DMS53 treated with DMSO at 0.1 percent for 48 hours (cell line): ENCODE data around the gene TTLL5.

Experiments used
- DNase-seq: peaks from one replicate; lab custom pipeline; 2025; ENCODE audit not compliant: unreplicated experiment; lab: John Stamatoyannopoulos, UW

The TTLL5 gene

DNA sequence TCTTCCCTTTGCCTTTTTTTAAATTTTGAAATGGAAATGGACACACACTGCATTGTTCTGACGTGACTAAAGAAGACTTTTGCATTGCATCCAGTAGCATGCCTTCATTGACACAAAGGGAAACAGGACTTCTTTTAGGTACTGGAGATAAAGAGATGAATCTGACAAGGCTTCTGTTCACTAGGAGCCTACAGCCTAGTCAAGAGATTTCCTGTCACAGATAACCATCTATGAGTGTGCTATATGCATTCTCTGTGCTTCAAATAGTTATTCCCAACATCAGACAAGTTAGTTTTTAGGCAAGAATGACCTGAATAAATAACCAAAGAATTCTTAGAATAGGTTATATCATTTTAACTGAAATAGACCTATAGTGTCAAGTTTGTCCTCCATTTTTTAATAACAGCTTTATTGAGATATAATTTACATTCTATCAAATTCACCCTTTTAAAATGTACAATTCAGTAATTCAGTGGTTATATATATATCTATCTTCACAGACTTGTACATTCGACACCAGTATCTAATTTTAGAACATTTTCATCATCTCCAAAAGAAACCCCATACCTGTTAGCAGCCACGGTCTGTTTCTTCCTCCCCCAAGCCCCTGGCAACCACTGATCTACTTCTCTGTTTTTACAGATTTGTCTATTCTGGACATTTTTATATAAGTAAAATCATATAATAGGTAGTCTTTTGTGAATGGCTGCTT lies 122.7 kb downstream of the TTLL5 start:
- no peak for DNase-seq

DNA sequence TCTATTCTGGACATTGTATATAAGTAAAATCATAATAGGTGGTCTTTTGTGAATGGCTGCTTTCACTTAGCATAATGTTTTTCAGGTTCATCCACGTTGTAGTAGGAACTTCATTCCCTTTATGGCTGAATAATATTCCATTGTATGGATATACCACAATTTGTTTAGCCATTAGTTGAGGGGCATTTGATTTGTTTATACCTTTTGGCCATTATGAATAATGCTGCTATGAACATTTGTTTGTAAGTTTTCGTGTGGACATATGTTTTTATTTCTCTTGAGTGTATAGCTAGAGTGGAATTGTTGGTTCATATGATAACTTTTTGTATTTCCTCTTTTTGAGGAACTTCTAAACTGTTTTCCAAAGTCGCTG lies 123.3 kb downstream of the TTLL5 start:
- no peak for DNase-seq

DNA sequence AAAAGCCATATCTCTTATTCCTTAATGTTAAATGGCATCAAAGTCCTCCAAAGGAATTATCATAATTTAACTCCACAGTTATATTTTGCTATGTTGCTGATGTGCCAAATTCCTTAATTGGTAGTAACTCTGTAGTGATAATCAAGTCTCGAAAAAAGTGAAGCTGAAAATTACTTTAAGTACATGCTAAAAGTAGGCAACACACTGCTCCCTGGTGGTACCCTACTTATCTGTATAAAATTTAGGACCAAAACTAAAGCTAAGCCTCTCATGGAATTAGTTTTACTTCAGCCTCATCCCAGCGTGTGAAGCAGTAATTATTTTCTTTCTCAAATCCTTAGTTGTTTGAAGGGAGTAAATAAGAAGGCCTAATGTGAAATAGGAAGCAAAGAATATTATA lies 132.8 kb downstream of the TTLL5 start:
- DNase-seq, result no peak

DNA sequence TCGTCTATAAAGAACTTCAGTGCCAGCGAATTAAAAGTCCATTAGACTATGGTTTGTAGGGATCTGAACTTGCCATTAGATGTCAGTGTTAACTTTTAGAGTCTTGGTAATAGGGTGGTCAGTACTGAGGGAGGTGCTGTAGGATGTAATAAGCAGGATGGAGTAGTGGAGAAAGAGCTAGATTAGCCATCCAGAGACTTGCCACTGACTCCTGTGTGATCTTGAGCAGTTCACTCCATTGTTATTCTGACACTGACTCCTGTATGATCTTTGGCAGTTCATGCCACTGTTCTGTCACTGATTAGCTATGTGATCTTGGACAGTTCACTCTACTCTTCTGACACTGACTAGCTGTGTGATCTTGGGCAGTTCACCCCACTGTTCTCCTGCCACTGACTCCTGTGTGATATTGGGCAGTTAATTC lies 133.6 kb downstream of the TTLL5 start:
- DNase-seq, result peak; percentile 12

DNA sequence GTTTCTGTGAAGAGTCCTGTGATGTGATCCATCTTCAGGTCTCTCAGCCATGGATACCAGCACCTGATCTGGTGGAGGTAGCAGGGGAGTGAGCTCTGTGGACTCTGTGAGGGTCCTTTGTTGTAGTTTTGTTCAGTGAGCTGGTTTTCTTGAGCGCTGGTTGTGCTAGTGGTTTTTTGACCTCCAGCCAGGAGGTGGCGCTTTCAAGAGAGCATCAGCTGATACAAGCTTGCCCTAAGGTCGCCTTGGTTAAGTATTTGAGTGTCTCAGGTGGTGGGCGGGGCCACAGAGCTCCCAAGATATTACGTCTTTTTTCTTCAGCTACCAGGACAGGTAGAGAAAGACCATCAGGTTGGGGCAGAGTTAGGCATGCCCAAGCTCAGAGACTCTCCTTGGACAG lies 139.7 kb downstream of the TTLL5 start:
- DNase-seq, result no peak

DNA sequence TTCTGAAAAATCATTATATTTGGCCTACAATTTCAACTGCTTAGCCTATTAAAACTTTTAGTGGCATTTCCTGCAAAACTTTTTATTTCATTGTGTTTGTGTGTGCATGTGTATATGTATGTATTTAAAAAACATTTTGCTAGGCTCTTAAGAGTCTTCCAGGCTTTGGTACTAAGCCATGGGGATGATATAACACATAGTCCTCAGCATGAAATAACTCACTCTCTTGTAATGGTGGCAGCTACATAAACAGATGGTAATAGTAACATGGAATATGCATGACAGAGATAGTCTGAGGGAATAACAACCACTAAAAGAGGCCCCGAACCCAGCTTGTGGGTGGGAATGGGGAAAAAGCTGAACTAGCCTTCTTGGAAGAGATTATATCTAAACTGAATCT lies 141.4 kb downstream of the TTLL5 start:
- DNase-seq, result no peak

DNA sequence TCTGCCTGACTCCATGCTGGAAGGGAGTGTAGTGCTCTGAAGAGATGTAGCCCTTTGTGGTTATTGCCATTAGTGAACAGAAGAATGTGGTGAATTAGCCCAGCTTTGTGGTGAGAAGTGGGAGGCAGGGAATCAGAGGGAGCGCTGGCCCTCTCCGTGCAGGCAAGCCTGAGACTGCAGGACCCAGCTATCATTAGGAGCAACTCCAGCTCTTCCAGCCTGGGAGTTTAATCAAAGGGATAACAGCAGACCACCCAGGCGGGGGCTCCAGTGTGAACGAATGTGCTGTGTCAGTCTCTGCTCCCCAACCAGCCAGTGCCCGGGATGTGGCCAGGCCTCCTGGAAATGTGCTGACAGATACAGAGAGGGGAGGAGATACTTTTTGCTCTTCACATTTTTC lies 142.7 kb downstream of the TTLL5 start:
- no peak for DNase-seq

DNA sequence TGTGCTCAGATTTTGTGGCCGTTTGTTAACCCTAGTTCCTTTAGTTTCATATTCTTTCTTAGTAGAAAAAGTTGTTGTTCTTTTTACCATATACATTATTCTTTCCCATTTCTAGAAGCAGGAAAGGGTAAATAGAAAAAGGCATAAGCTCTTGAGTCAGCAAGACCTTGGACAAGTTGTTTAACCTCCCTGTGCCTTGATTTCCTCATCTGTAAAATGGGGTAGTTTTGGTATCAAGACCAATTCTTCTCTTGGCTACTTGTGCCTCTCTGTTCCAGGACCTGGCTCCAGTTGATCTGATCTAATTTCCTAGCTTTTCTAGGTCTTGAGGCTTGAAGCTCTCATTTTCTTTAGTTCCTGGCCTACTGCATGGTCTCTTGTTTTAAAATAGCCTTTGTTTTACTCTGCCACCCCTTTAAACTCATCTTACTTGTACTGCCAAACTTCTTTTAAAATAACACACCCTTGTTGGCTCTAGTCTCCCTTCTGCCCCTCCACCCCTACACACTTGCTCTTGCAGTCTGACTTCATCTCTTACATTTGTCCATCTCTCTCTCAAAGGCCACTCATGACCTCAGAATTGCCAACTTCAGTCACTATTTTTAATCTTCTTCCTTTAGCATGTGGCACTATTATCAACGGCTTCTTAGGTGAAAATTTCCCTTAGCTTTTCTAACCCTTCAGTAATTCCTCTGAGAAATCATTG lies 143.7 kb downstream of the TTLL5 start:
- DNase-seq, result no peak

DNA sequence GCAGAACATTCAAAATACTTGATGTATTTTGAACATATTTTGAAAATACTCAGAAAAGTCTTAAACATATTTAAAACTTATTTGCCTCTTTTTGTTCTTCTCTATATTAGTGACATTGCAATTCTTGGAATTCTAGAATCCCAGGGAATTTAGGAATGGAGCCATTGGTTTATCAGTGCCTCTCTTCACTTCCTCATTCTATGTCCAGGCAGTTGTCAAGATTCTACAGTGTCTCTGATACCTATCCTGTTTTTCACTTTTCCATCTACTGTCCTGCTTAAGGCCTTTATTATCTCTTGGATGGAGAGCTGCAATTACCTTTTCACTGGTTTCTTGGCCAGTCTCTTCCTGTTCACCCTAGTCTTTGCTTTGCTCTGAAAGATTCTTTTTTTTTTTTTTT lies 144.6 kb downstream of the TTLL5 start:
- no peak for DNase-seq

DNA sequence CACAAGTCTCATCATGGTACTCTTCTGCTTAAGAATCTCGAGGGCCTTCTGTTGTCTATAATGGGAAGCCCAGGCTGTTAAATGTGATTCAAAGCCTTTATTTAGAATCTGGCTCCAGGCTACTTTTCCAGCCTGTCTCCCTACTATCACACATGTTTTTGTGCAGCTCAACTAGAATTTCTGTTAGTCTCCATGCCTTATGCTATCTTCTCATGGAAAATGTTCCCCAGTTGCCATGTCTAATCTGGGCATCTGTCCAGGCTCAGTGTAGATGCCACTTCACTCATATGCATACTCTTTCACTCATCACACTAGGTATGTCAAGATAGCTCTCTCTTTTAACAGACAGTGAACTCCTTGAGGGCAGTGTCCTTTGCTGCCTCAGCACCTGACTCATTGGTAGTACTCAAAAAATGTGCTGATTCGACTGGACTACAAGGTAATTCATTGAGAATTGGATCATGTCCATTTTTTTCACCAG lies 145.3 kb downstream of the TTLL5 start:
- DNase-seq, result no peak

DNA sequence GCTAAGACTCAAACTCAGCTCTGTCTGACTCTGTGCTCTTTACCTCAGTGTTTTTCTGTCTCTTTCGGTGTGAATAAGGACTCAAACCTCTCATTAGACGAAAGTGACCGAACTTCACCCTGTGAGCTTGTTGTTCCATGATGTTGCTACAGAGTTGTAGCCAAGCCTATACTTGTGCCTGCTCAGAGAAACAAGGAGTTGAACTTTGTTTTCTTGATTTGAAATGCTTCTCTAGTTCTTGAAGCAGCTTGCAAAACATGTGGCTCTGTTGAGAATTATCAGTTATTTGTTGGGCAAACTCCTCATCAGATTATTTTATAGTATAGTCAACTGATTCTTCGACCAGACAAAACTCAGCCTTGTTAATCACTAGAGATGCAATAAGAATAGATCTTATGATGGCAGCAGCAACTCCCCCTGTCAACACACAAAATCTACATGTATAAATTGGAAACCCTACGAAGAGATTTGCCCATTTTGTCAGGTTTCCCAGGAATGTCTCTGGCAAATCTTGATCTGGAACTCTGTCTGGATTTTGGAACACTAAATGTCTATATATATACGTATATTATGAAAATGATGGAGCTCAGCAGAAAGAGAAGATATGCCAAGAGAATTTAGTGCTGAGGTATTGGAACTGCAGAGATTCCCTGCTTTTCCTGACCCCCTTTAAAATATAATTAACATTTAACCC lies 146.8 kb downstream of the TTLL5 start:
- no peak for DNase-seq

DNA sequence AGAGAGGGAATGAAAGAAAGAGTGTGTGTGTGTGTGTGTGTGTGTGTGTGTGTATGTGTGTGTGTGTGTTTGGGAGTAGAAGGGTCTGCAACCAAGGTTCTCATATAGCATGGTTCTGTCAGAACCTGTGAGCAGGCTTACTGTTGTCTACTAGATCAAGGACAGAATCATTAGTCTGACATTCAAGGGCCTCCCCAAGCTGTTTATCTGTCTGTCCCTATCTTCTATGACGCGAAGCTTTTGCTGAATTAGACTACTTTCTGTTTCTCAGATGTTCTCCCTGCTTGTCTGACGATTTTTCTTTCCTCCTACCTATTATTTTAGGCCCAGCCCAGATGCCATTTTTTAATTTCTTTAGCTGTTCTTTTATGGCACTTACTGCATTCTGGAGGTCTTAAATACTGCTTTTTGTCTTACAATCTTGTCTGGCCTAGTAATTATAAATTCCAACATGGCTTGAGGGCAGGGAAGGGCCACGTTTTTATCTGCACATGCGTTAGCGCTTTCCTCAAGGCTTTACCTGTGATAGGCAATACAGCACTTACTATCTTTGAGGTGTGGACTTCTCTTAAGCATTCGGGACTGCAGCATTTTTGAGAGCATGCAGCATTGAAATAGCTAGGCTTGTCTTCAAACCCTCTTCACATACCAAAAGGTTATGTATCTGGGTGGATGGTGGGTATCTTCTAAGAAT lies 150.2 kb downstream of the TTLL5 start:
- DNase-seq, result peak; percentile 42

DNA sequence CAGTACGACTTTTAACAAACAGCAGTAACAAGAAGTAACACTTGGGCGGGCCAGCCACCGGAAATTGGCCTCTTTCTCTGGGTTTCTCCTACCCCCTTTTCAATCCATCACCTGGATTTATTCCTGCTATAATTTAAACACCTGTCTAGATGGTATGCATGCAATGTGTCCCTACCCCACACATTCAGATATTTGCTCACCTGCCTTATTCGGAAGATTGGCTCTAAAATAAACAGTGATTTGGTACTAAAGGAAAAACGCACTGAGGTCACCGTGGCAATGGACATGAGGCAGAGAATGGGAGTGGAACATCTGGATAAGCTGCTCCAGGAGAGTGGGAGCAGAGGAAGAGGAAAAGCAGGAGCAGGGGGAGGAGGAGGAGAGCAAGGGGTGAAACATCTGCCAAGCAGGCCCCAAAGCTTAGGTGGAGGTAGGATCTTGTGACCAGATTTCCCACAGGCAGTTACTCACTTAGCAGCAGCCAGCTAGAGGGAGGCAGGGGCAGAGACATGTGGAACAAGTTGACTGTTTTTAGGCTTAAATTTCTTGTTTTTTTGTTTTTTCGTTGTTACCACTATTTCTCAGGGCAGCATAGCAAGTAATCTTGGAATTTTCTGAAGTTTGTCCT lies 150.9 kb downstream of the TTLL5 start:
- DNase-seq, result peak; percentile 84

DNA sequence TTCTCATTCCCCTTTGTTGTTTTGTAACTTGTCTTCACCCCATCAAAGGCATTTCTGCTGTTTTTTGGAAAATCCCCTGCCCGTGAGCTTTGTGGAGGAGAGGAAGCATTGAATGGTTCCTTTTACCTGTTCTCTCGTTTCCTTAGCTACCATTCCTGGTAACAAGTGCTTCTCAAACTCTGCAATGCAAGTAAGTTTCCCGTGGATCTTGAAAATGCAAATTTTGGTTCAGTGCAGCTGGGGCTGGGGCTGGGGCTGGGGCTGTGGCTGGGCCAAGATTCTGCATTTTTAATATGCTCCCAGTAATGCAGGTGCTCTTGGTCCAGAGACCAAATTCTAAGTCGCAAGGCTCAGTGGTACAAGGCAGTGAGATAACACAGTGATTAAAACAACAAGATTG lies 151.6 kb downstream of the TTLL5 start:
- DNase-seq, result no peak

DNA sequence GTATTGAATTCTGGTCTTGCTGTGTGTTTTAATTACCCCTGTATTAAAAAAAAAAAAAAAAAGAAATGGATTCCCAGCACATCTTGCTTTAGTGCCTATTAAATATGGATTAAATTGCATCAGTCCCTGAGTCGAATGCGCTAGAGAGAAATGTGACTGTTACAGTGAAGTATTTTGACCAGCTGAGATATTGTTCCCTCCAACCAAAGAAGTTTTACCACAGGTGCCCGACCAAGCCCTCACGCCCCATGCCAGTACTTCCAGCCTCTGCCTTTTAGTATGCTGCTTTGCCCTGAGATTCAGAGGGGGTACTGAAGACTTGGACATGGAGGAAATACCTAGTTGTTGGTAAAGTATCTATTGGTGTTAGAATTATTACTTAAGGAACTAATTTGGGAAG lies 159.7 kb downstream of the TTLL5 start:
- DNase-seq, result no peak

DNA sequence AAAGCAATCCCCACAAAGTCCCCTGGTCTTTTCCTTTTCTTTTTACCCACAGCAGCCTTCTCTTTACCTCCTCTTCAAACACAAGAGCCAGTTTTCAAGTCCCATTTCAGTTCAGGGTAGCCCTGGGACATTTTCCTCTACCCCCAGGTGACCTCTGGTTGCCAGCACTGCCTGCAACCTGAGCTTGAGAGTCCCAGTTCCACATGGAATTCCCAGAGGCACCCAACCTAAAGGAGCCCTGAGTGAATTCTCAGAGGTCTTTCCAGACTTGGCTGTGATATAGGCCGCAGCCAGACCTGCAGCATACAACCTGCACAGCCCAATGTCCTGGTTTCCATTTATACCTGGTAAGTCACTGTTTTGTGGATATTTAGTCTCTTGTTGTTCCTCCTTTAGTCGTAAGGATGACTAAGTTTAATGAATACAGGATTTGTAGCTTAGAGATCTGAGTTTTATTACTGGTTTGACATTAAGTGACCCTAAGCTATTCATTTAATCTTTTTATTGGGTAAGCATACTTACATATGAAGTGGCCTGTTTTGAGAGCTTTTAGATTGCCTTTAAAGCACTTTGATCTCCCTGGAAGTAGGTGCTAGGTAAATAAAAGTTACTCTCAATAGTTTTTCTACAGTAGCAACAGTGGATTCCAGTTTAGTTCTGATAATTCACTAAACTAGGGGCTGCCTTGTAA lies 160.9 kb downstream of the TTLL5 start:
- peak; percentile 62 for DNase-seq

DNA sequence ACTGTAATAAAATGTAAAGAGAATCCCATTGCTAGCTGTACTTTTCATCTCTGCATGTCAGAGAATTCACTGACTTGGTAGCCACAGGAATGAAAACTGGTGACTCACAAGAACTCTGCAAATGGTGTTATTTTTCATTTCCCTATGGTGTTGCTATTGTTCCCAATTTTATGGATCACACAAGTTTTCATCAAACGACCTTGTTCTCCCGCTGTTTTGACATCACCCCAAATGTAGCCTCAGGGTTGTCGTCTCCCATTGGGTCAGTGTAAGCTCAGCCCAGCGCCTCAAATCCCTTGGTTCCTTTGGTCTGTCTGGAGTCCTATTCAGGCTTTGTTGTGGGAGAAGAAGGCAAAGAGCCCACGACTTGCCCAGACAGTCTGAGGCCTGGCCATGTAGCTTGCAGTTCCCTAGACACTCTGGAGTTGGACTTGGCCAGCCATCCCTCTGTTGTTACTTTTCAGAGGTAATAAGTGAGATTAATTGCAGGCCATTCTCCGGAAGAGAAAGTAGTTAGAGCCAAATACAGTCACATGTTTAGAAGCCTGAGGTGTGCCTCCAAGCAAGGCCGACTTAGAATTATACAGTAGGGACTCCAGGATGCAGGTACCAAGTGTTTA lies 161.6 kb downstream of the TTLL5 start:
- no peak for DNase-seq

DNA sequence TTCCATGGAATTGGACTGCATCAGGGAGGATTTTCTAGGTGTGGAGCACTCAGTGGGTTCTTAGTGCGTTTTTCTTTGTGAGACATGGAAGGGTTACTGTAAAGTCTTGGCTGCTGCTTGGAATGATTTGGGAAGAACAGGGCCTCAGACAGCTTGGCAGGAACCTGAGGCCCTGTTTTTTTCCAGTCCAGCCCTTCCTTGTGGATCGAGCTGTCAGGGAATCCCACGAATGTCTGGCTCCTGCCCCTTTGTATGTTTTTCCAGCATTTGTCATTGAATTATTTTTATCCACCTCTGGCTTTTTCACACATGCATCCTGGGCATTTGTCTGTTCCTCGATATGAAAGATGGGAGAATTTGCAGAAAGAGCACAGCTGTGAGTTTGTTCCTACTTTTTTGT lies 162.3 kb downstream of the TTLL5 start:
- DNase-seq, result no peak

DNA sequence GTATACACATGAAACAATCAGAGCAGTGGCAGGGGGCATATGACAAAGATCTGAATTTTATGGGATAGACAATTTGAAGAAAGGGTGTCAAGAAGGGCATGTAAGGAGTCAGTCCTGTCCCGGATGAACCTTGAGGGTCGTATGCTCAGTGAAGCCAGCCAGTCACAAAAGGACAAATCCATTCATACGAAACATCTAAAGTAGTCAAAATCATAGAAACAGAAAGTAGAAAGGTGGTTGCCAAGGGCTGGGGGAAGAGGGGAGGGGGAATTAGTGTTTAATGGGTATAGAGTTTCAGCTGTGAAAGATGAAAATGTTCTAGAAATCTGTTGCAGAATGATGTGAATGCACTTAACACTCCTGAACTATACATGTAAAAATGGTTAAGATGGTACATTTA lies 163.3 kb downstream of the TTLL5 start:
- no peak for DNase-seq

DNA sequence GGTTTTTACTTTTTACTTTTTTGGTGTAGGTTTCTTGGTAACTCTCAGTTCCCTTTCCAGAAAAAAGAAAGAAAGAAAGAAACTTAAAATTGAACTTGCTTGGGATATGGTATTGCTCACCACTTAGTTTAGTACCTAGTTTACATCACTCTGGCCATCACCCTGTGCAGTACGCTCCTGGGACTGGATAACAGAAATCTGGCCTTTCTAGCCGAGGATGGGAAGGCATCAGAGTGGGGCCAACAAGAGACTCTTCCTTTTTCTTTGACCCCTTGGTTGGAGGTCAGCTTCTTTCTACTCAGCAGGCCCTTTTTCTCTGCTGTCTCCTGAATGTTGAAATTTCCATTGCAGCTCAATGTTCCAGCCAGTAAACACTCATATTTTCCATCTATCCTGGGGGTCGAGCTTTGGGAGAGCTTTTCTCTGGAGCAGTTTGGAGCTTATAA lies 164.1 kb downstream of the TTLL5 start:
- no peak for DNase-seq
